Parathyroid adenoma (tissue), 2 donors: ENCODE data around the gene L3MBTL4.
A peak's percentile ranks its signal among the peaks of the same experiment; 100 is the strongest.

Source experiments
- H2AFZ ChIP-seq: fragments of 300-600 bp; sonication (generic); one replicate; pipeline ENCODE4 v1.7.0; 2017; ENCODE audit warnings: antibody characterized with exemption, mild to moderate bottlenecking
- H3K27ac ChIP-seq: fragments of 300-600 bp; sonication (generic); one replicate; pipeline ENCODE4 v1.7.0; 2017
- H3K27me3 ChIP-seq: fragments of 300-600 bp; sonication (generic); one replicate; pipeline ENCODE4 v1.7.0; 2017; ENCODE audit warnings: low read length; ENCODE audit not compliant: control insufficient read depth, insufficient read depth
- H3K36me3 ChIP-seq: fragments of 300-600 bp; sonication (generic); one replicate; pipeline ENCODE4 v1.7.0; 2017; ENCODE audit warnings: low read length; ENCODE audit not compliant: control insufficient read depth, insufficient read depth
- H3K4me1 ChIP-seq: fragments of 300-600 bp; sonication (generic); one replicate; pipeline ENCODE4 v1.7.0; 2017; ENCODE audit warnings: control low read depth
- H3K4me2 ChIP-seq: fragments of 300-600 bp; sonication (generic); one replicate; pipeline ENCODE4 v1.7.0; 2017; ENCODE audit warnings: low read length
- H3K4me3 ChIP-seq: fragments of 300-600 bp; sonication (generic); one replicate; pipeline ENCODE4 v1.7.0; 2017; ENCODE audit warnings: low read depth, low read length
- H3K79me2 ChIP-seq: fragments of 300-600 bp; sonication (generic); one replicate; pipeline ENCODE4 v1.7.0; 2017; ENCODE audit warnings: control low read depth
- H3K9ac ChIP-seq: fragments of 300-600 bp; sonication (generic); one replicate; pipeline ENCODE4 v1.7.0; 2017; ENCODE audit warnings: mild to moderate bottlenecking
- H3K9me3 ChIP-seq: fragments of 300-600 bp; sonication (generic); one replicate; pipeline ENCODE4 v1.7.0; 2017; ENCODE audit warnings: low read length; ENCODE audit not compliant: control insufficient read depth
- TF ChIP-seq, protein P1 (sequence below): fragments of 300-600 bp; sonication (generic); IDR thresholded peaks from one replicate; pipeline ENCODE4 v1.7.0; 2017; ENCODE audit warnings: antibody characterized with exemption, mild to moderate bottlenecking
- donor health status: primary hyperparathyroidism.

L3MBTL4 gene

DNA sequence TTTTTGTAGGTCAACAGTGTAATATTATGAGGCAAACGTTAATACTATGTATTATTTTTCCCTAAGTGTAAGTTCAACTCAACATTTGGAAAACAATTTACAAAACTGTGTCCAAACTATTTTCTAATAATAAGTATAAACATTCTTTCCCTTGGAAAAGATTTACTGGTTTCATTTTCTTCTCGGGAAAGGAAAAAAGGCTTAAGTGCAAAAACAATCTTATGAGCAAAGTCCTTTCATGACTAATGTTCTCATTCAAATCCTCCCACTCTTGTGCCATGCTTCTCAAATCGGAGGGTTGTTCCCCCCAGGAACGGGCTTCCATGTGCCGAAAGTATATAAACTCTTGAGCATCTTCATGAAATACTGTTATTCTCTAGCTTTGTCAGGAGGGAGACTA lies 19.8 kb upstream of the L3MBTL4 start:
- TF ChIP-seq, protein P1, sequence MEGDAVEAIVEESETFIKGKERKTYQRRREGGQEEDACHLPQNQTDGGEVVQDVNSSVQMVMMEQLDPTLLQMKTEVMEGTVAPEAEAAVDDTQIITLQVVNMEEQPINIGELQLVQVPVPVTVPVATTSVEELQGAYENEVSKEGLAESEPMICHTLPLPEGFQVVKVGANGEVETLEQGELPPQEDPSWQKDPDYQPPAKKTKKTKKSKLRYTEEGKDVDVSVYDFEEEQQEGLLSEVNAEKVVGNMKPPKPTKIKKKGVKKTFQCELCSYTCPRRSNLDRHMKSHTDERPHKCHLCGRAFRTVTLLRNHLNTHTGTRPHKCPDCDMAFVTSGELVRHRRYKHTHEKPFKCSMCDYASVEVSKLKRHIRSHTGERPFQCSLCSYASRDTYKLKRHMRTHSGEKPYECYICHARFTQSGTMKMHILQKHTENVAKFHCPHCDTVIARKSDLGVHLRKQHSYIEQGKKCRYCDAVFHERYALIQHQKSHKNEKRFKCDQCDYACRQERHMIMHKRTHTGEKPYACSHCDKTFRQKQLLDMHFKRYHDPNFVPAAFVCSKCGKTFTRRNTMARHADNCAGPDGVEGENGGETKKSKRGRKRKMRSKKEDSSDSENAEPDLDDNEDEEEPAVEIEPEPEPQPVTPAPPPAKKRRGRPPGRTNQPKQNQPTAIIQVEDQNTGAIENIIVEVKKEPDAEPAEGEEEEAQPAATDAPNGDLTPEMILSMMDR, result no peak
- H3K4me1 ChIP-seq, result no peaks in the 10 kb centered on the region

DNA sequence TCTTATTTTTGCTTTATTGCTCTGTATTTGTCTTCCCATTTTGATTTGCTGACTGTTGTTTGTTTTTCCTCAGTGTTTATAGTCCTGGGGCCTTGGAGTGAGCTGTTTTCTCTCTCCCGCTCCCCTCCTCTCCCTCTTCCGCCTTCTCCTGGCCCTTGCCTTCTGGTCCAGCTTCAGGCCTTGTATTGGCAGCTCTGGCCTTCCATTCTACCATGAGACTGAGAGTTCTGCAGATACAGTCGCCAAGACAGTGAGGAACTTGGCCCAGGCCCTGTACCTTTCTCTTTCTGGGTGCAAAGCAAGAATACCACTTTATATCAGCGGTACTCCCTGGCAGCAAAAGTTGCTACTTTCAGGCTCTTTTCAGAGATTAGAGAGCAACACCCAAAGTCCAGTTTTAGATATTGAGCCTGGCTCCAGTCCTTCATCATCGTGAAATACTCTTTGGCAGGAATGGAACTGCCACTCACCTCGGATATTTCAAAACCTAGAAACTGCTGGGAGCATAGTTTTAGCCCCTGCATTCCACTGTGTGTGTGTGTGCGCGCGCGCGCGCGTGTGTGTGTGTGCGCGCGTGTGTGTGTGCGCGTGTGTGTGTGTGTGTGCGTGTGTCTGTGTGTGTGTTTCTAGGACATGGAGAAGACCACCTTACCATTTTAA lies 17.1 kb upstream of the L3MBTL4 start:
- no peak overlapping the region for H3K27ac ChIP-seq
- H3K36me3 ChIP-seq, result no peaks in the 10 kb centered on the region
- H3K4me3 ChIP-seq, result no peak overlapping the region
- no peak overlapping the region for H2AFZ ChIP-seq
- H3K9ac ChIP-seq, result no peak overlapping the region
- no peaks in the 10 kb centered on the region for H3K4me1 ChIP-seq
- no peaks in the 10 kb centered on the region for H3K9me3 ChIP-seq
- no peak overlapping the region for H3K4me2 ChIP-seq
- no peaks in the 10 kb centered on the region for H3K79me2 ChIP-seq
- H3K27me3 ChIP-seq, result no peaks in the 10 kb centered on the region
- TF ChIP-seq, protein P1, result no peak

More for the DNA sequence above, 19.8 kb upstream of the L3MBTL4 start:
- Histone ChIP-seq H3K36me3 (no peaks in the 10 kb centered on the region), H3K4me3 (no peak overlapping the region), H3K27me3 (no peaks in the 10 kb centered on the region), H3K79me2 (no peaks in the 10 kb centered on the region), H3K4me2 (no peak overlapping the region), H3K9ac (no peak overlapping the region), H3K9me3 (no peaks in the 10 kb centered on the region), H3K27ac (no peak overlapping the region), H2AFZ (no peak overlapping the region)

DNA sequence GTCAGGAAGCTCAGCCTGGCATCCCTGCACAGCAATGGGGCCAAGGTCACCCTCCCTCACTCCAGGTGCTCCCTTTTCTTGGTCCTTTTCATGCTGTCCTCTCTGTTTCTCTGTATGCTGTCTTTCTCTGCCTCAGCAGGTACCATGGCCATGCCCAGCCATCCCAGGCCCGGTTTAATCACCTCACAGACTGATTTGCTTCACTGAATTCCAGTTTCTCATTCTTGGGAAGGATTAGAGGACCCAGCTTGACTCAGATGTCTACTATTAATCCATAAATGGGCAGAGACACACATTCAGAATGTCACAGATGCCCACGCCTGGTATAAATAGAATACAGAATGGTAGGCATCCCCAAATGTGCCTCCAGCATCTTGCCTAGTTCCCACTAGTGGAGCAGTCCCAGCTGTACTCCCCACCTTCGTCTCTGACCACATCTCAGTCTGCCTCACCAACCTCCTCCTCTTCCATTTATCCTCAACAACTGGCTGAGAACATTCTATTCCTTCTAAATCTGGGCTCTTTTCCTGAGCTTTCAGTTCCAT lies 14.2 kb upstream of the L3MBTL4 start:
- Histone ChIP-seq H2AFZ (no peak overlapping the region), H3K27me3 (no peaks in the 10 kb centered on the region), H3K4me3 (no peak overlapping the region), H3K4me1 (no peaks in the 10 kb centered on the region), H3K9ac (no peak overlapping the region), H3K4me2 (no peak overlapping the region), H3K9me3 (no peaks in the 10 kb centered on the region), H3K79me2 (no peaks in the 10 kb centered on the region), H3K27ac (no peak overlapping the region), H3K36me3 (no peaks in the 10 kb centered on the region)
- TF ChIP-seq, protein P1, result no peak

DNA sequence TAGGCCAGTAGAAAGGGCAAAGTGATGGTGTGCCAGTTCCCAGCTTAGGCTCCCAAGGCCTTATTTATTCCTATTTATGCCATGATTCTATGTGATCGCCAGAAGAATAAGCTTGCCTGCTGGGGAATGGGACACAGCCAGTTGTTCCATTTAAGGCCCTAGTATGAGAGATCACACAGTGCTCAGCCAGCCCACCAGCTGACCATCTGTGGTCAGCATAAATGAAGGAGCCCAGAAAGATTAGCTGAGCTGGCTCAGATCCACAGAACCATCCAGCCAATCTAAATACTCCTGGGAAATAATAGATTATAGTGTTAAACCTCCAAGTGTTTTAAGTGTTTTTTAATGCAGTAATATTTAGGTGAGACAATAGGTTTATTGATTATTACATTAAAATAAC lies 12.6 kb upstream of the L3MBTL4 start:
- no peak overlapping the region for H2AFZ ChIP-seq
- no peaks in the 10 kb centered on the region for H3K9me3 ChIP-seq
- H3K4me1 ChIP-seq, result no peaks in the 10 kb centered on the region
- H3K79me2 ChIP-seq, result no peaks in the 10 kb centered on the region
- H3K9ac ChIP-seq, result no peak overlapping the region
- no peak overlapping the region for H3K4me3 ChIP-seq
- H3K27me3 ChIP-seq, result no peaks in the 10 kb centered on the region
- no peak overlapping the region for H3K27ac ChIP-seq
- no peak overlapping the region for H3K4me2 ChIP-seq
- no peaks in the 10 kb centered on the region for H3K36me3 ChIP-seq
- TF ChIP-seq, protein P1, result no peak

DNA sequence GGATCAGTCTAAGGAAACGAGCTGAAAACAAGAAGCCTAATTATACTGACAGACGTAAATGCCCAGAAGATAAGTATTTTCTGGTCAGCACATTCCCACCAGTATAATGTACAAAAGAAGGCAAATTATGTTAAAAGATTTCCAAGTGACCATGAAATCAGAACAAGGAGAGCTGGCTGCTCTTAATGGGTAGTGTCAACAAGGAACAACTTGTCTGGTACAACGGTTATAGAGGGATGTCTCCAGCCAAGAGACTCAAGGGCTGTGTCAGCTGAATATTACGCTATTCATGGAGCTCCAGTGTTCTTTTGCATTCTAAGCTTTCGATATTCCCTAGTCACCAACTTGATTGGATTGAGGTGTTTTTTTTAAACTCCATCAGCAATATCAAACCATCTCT lies 8.6 kb upstream of the L3MBTL4 start:
- TF ChIP-seq, protein P1, result no peak
- H2AFZ ChIP-seq, result peak overlapping the region; percentile 7

More for the DNA sequence above, 8.6 kb upstream of the L3MBTL4 start:
- no peaks in the 10 kb centered on the region for H3K27me3 ChIP-seq
- no peak overlapping the region for H3K4me2 ChIP-seq
- H3K79me2 ChIP-seq, result no peaks in the 10 kb centered on the region
- H3K4me1 ChIP-seq, result no peaks in the 10 kb centered on the region
- H3K36me3 ChIP-seq, result no peaks in the 10 kb centered on the region
- no peak overlapping the region for H3K27ac ChIP-seq
- no peak overlapping the region for H3K9ac ChIP-seq
- no peak overlapping the region for H3K4me3 ChIP-seq
- H3K9me3 ChIP-seq, result no peaks in the 10 kb centered on the region
